A673 (cell line): ENCODE measurements around the gene LIPF. TPM values are rescaled to one million over a fixed set of nuclear protein-coding genes. Genes with fewer than 3 reads are reported as not detected.

Experiments used
- BruUV-seq: library from RNA; stranded (reverse); fragments of 400-500 nt; replicated peaks from 2 replicates; lab custom pipeline; 2021; lab: Mats Ljungman, UMichigan
- CTCF ChIA-PET: fragments of 300-600 bp; sonication (Branson Sonifier 250); formaldehyde crosslinking; loops from one replicate; lab custom pipeline; 2022; ENCODE audit warnings: antibody characterized with exemption; lab: Charles Lee
- POLR2A ChIA-PET: fragments of 300-600 bp; sonication (Branson Sonifier 250); formaldehyde crosslinking; loops from one replicate; lab custom pipeline; 2022; ENCODE audit warnings: antibody characterized with exemption; ENCODE audit not compliant: low non-redundant PET; lab: Charles Lee
- DNase-seq: peaks from one replicate; pipeline ENCODE4 v3.0.0-alpha.2; 2015; ENCODE audit warnings: low spot score
- H3K27ac ChIP-seq: fragments of 200-600 bp; sonication (generic); 2 replicates; pipeline ENCODE4 v1.5.1; 2016; ENCODE audit warnings: mixed run types, low read depth, mild to moderate bottlenecking, mixed read lengths, antibody characterized with exemption, low read length; ENCODE audit not compliant: poor library complexity, severe bottlenecking
- H3K27me3 ChIP-seq: fragments of 200-600 bp; sonication (generic); replicated peaks from 2 replicates; pipeline ENCODE4 v1.6.1; 2017; ENCODE audit warnings: mixed run types, low read depth, mild to moderate bottlenecking, mixed read lengths, antibody characterized with exemption, low read length; ENCODE audit not compliant: insufficient read depth, poor library complexity
- H3K36me3 ChIP-seq: fragments of 200-600 bp; sonication (generic); 2 replicates; pipeline ENCODE4 v1.6.1; 2016; ENCODE audit warnings: mixed run types, mild to moderate bottlenecking, mixed read lengths, antibody characterized with exemption, low read length; ENCODE audit not compliant: insufficient read depth, poor library complexity, severe bottlenecking
- H3K4me1 ChIP-seq: fragments of 200-600 bp; sonication (generic); 2 replicates; pipeline ENCODE4 v1.6.1; 2017; ENCODE audit warnings: mixed run types, mild to moderate bottlenecking, mixed read lengths, antibody characterized with exemption, low read length; ENCODE audit not compliant: insufficient read depth, poor library complexity, severe bottlenecking
- H3K4me3 ChIP-seq: fragments of 200-600 bp; sonication (generic); 2 replicates; pipeline ENCODE4 v1.5.1; 2016; ENCODE audit warnings: low read depth, mixed run types, mild to moderate bottlenecking, mixed read lengths, low read length; ENCODE audit not compliant: poor library complexity, severe bottlenecking
- H3K9me3 ChIP-seq: fragments of 200-600 bp; sonication (generic); 2 replicates; pipeline ENCODE4 v1.6.1; 2016; ENCODE audit warnings: mixed run types, low read depth, mild to moderate bottlenecking, mixed read lengths, antibody characterized with exemption, low read length; ENCODE audit not compliant: poor library complexity, severe bottlenecking
- EZH2 ChIP-seq: fragments of 200-600 bp; sonication (generic); IDR thresholded peaks from 2 replicates; pipeline ENCODE4 v1.6.1; 2017; ENCODE audit warnings: borderline replicate concordance, low read depth, mild to moderate bottlenecking, mixed read lengths, antibody characterized with exemption, low read length; ENCODE audit not compliant: poor library complexity, severe bottlenecking
- intact Hi-C: fragments of 100-400 bp; cut with micrococcal nuclease; formaldehyde crosslinking; loops from one replicate; pipeline ENCODE4 v1.10.0; 2022; ENCODE audit not compliant: unreplicated experiment
- total RNA-seq: library from RNA; stranded (reverse); gene quantifications from 2 replicates; pipeline ENCODE4 v1.2.3, GENCODE V29; 2021
- TF ChIP-seq, protein P1 (sequence below): fragments of 300-800, 200-600 bp; sonication (generic); conservative IDR thresholded peaks from 2 replicates; pipeline ENCODE4 v1.5.1; 2017; ENCODE audit warnings: low read depth, mild to moderate bottlenecking, antibody characterized with exemption, low read length, moderate library complexity, mixed read lengths

Gene LIPF
- total RNA-seq, 1 experiment from 2014 or later, result not detected

GRCh38 chr10:88624840-88625239 is 39.4 kb upstream of the LIPF start:
- DNase-seq, result no peak
- Histone ChIP-seq H3K27ac (no peak overlapping the region), H3K4me3 (no peak overlapping the region), H3K4me1 (no peaks in the 10 kb centered on the region), H3K36me3 (no peaks in the 10 kb centered on the region), H3K9me3 (peaks cover 3% of the 10 kb centered on the region), H3K27me3 (no peaks in the 10 kb centered on the region)
- no TSS peak for BruUV-seq
- TF ChIP-seq, protein P1, sequence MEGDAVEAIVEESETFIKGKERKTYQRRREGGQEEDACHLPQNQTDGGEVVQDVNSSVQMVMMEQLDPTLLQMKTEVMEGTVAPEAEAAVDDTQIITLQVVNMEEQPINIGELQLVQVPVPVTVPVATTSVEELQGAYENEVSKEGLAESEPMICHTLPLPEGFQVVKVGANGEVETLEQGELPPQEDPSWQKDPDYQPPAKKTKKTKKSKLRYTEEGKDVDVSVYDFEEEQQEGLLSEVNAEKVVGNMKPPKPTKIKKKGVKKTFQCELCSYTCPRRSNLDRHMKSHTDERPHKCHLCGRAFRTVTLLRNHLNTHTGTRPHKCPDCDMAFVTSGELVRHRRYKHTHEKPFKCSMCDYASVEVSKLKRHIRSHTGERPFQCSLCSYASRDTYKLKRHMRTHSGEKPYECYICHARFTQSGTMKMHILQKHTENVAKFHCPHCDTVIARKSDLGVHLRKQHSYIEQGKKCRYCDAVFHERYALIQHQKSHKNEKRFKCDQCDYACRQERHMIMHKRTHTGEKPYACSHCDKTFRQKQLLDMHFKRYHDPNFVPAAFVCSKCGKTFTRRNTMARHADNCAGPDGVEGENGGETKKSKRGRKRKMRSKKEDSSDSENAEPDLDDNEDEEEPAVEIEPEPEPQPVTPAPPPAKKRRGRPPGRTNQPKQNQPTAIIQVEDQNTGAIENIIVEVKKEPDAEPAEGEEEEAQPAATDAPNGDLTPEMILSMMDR, result no peak
- TF ChIP-seq EZH2, result no peak
- CTCF ChIA-PET, result no interaction called here
- intact Hi-C loops, result no loop called here
- POLR2A ChIA-PET, result no interaction called here

GRCh38 chr10:88640186-88640585 is 24.1 kb upstream of the LIPF start:
- no peaks in the 10 kb centered on the region for H3K36me3 ChIP-seq
- no peak overlapping the region for H3K27ac ChIP-seq
- ChIA-PET POLR2A (no interaction called here), CTCF (no interaction called here)
- H3K9me3 ChIP-seq, result peaks cover 5% of the 10 kb centered on the region
- no peaks in the 10 kb centered on the region for H3K27me3 ChIP-seq
- no peak overlapping the region for H3K4me3 ChIP-seq
- TF ChIP-seq EZH2, result no peak
- TF ChIP-seq, protein P1, result no peak
- DNase-seq, result no peak
- intact Hi-C loops, result no loop called here
- H3K4me1 ChIP-seq, result no peaks in the 10 kb centered on the region
- BruUV-seq, result no TSS peak

DNA sequence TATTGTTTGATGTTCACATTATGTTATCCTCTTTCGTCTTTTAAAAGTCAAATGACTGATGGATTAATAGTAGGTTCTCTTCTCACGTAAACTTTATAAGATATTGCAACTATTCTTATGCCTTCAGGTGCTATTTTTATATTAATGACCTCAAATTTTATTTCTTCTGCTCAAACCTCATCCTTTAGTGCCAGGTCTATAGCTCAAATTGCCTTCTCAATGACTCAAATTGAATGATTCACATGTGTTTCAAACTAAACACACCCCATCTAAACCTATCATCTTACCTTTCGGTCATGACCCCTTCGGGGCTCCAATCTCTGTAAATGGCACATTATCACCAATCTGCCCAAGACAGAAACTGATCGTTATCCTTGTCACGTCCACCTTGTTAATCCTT is 22.0 kb upstream of the LIPF start:
- intact Hi-C loops, result no loop called here
- Histone ChIP-seq H3K9me3 (peaks cover 5% of the 10 kb centered on the region), H3K27me3 (no peaks in the 10 kb centered on the region), H3K4me1 (no peaks in the 10 kb centered on the region), H3K36me3 (no peaks in the 10 kb centered on the region), H3K4me3 (no peak overlapping the region), H3K27ac (no peak overlapping the region)
- no peak for DNase-seq
- CTCF ChIA-PET, result no interaction called here
- BruUV-seq, result no TSS peak
- TF ChIP-seq, protein P1, result no peak
- no peak for TF ChIP-seq EZH2
- POLR2A ChIA-PET, result no interaction called here
